HG02973 (cell line): ENCODE measurements around the gene SSBP3.
"Not testable (repeated sequence)": the region's sequence is repeated elsewhere in the genome, so short reads cannot be mapped to it uniquely, and the experiment has no call there.

ENCODE experiments used
- ATAC-seq: cut with Tn5 transposase; IDR thresholded peaks from one replicate; pipeline ENCODE4 v1.9.1; 2021; ENCODE audit warnings: moderate library complexity; ENCODE audit not compliant: unreplicated experiment

Gene SSBP3

GRCh38 chr1:54252371-54252936 is 153.7 kb downstream of the SSBP3 start:
- no peak for ATAC-seq

GRCh38 chr1:54250670-54251069 is 155.5 kb downstream of the SSBP3 start:
- ATAC-seq = no peak

- ATAC-seq = no peak
These were observed 156.3 kb downstream of the SSBP3 start for GRCh38 chr1:54249819-54250435.

GRCh38 chr1:54248966-54249365 is 157.2 kb downstream of the SSBP3 start:
- ATAC-seq = no peak

GRCh38 chr1:54247863-54248515 is 158.2 kb downstream of the SSBP3 start:
- no peak for ATAC-seq

GRCh38 chr1:54246116-54246721 is 160.0 kb downstream of the SSBP3 start:
- ATAC-seq = no peak

GRCh38 chr1:54245501-54245900 is 160.7 kb downstream of the SSBP3 start:
- no peak for ATAC-seq

- ATAC-seq = no peak
These were observed 161.5 kb downstream of the SSBP3 start for GRCh38 chr1:54244655-54245054.

- ATAC-seq = no peak
These were observed 163.2 kb downstream of the SSBP3 start for GRCh38 chr1:54243022-54243421.

GRCh38 chr1:54241364-54241763 is 164.8 kb downstream of the SSBP3 start:
- no peak for ATAC-seq

- ATAC-seq = no peak
These were observed 165.4 kb downstream of the SSBP3 start for GRCh38 chr1:54240741-54241335.

GRCh38 chr1:54239631-54240031 is 166.6 kb downstream of the SSBP3 start:
- no peak for ATAC-seq

GRCh38 chr1:54239035-54239383 is 167.2 kb downstream of the SSBP3 start:
- ATAC-seq = no peak

GRCh38 chr1:54238353-54239034 is 167.7 kb downstream of the SSBP3 start:
- ATAC-seq = no peak

- ATAC-seq = no peak
These were observed 168.6 kb downstream of the SSBP3 start for GRCh38 chr1:54237586-54237985.

- ATAC-seq = no peak
These were observed 171.9 kb downstream of the SSBP3 start for GRCh38 chr1:54234284-54234683.

GRCh38 chr1:54233196-54233595 is 173.0 kb downstream of the SSBP3 start:
- ATAC-seq = not testable (repeated sequence)

- ATAC-seq = no peak
These were observed 175.5 kb downstream of the SSBP3 start for GRCh38 chr1:54230507-54231339.

GRCh38 chr1:54229281-54229891 is 176.8 kb downstream of the SSBP3 start:
- no peak for ATAC-seq

- no peak for ATAC-seq
These were observed 177.5 kb downstream of the SSBP3 start for GRCh38 chr1:54228638-54229079.
